ENCODE measurements around the gene INSYN2B. TPM values are rescaled to one million over a fixed set of nuclear protein-coding genes. Genes with fewer than 3 reads are reported as not detected.

The INSYN2B gene
- total and polyA plus RNA-seq, 2 donors (not counting 1 experiment from before 2014, with no cell fraction given): not detected

- no CpG with 5 or more reads among the region's 4 CpGs for WGBS (ENCODE audit: insufficient coverage)
- intact Hi-C loops (cut with micrococcal nuclease): no loop called here
- no peaks in the 10 kb centered on the region for H3K9me3 Mint-ChIP-seq (ENCODE audit: insufficient read depth)
Measured at GRCh38 chr5:169988206-169988605, 7.9 kb upstream of the INSYN2B start.

GRCh38 chr5:169979871-169980270, 424 bp downstream of the INSYN2B start:
- ChIA-PET POLR2A (no interaction called here), CTCF (interaction anchor here (1.3 to 2.1 kb wide), 2 partner anchors 9 to 278 kb away, joined by 5 to 7 read pairs; no protein-coding TSS in a partner anchor)
- Histone ChIP-seq H2AFZ (ENCODE audit: insufficient read depth, low read depth, low read length, poor library complexity, severe bottlenecking) (no peak overlapping the region), H4K20me1 (ENCODE audit: control insufficient read depth, insufficient read depth, low read length, poor library complexity, severe bottlenecking) (peaks cover 8% of the 10 kb centered on the region), H3K79me2 (ENCODE audit: control insufficient read depth, insufficient read depth, low read length) (no peaks in the 10 kb centered on the region), H3K4me1 (ENCODE audit: control insufficient read depth in 2 of 2, insufficient read depth in 2 of 2, low read length in 2 of 2) (no peaks in the 10 kb centered on the region), H3K9ac (ENCODE audit: low read length) (no peak overlapping the region), H3K4me3 (ENCODE audit: control extremely low read depth in 1 of 5, extremely low read depth in 1 of 5, insufficient read depth in 1 of 5, low read depth in 2 of 5, low read length in 4 of 5) (no peak overlapping the region), H3K9me3 (ENCODE audit: control extremely low read depth in 1 of 3, control insufficient read depth in 2 of 3, insufficient read depth in 1 of 3, low read length in 2 of 3) (no peaks in the 10 kb centered on the region), H3K4me2 (replicated peaks; ENCODE audit: low read depth, low read length, poor library complexity, severe bottlenecking) (no peak overlapping the region), H3K27me3 (replicated peaks in 1 of 4; ENCODE audit: control extremely low read depth in 1 of 4, control insufficient read depth in 3 of 4, insufficient read depth in 4 of 4, low read length in 3 of 4) (no peaks in the 10 kb centered on the region), H3K27ac (ENCODE audit: low read length in 2 of 2) (no peak overlapping the region), H3K36me3 (replicated peaks in 1 of 2; ENCODE audit: control extremely low read depth in 1 of 2, control insufficient read depth in 1 of 2, extremely low read depth in 1 of 2, insufficient read depth in 2 of 2, low read length in 1 of 2) (peaks cover 7 to 40% of the 10 kb centered on the region in 2 experiments)
- 86% methylated on average over 2 of the region's 3 CpGs for WGBS (ENCODE audit: insufficient coverage)
- no peaks in the 10 kb centered on the region for H3K9me3 Mint-ChIP-seq (ENCODE audit: insufficient read depth)
- ATAC-seq (ENCODE audit: low read depth) (no peak), DNase-seq (no peak)
- no peak overlapping the region for H3K27ac Mint-ChIP-seq
- H3K27me3 Mint-ChIP-seq: no peaks in the 10 kb centered on the region
- intact Hi-C loops (cut with micrococcal nuclease): no loop called here
- TF ChIP-seq EZH2 (IDR thresholded peaks at IDR 0.05; ENCODE audit: borderline replicate concordance, insufficient read depth, low read depth, low read length, poor library complexity, severe bottlenecking) (no peak), CTCF (IDR thresholded peaks at IDR 0.05) (no peak)
- H3K4me3 Mint-ChIP-seq: no peak overlapping the region
- peaks cover 7% of the 10 kb centered on the region for H3K4me1 Mint-ChIP-seq

More at GRCh38 chr5:169988206-169988605, 7.9 kb upstream of the INSYN2B start:
- POLR2A ChIA-PET: no interaction called here
- DNase-seq: no peak
- Histone ChIP-seq H2AFZ (ENCODE audit: insufficient read depth, low read depth, low read length, poor library complexity, severe bottlenecking) (no peak overlapping the region), H3K4me1 (ENCODE audit: control insufficient read depth in 2 of 2, insufficient read depth in 2 of 2, low read length in 2 of 2) (no peaks in the 10 kb centered on the region), H3K4me3 (ENCODE audit: control extremely low read depth in 1 of 5, extremely low read depth in 1 of 5, insufficient read depth in 1 of 5, low read depth in 2 of 5, low read length in 4 of 5) (no peak overlapping the region), H3K9ac (ENCODE audit: low read length) (no peak overlapping the region), H4K20me1 (ENCODE audit: control insufficient read depth, insufficient read depth, low read length, poor library complexity, severe bottlenecking) (no peaks in the 10 kb centered on the region), H3K27me3 (replicated peaks in 1 of 4; ENCODE audit: control extremely low read depth in 1 of 4, control insufficient read depth in 3 of 4, insufficient read depth in 4 of 4, low read length in 3 of 4) (no peaks in the 10 kb centered on the region), H3K4me2 (replicated peaks; ENCODE audit: low read depth, low read length, poor library complexity, severe bottlenecking) (no peak overlapping the region), H3K79me2 (ENCODE audit: control insufficient read depth, insufficient read depth, low read length) (no peaks in the 10 kb centered on the region), H3K27ac (ENCODE audit: low read length in 2 of 2) (no peak overlapping the region), H3K36me3 (replicated peaks in 1 of 2; ENCODE audit: control extremely low read depth in 1 of 2, control insufficient read depth in 1 of 2, extremely low read depth in 1 of 2, insufficient read depth in 2 of 2, low read length in 1 of 2) (peaks cover 5 to 80% of the 10 kb centered on the region in 2 experiments), H3K9me3 (ENCODE audit: control extremely low read depth in 1 of 3, control insufficient read depth in 2 of 3, insufficient read depth in 1 of 3, low read length in 2 of 3) (no peaks in the 10 kb centered on the region)
- Mint-ChIP-seq H3K4me3 (no peak overlapping the region), H3K4me1 (no peaks in the 10 kb centered on the region), H3K27ac (no peak overlapping the region), H3K27me3 (no peaks in the 10 kb centered on the region)
- no peak for ATAC-seq (ENCODE audit: low read depth)
- no peak for TF ChIP-seq CTCF (IDR thresholded peaks at IDR 0.05)
- no peak for TF ChIP-seq EZH2 (IDR thresholded peaks at IDR 0.05; ENCODE audit: borderline replicate concordance, insufficient read depth, low read depth, low read length, poor library complexity, severe bottlenecking)
- CTCF ChIA-PET: no interaction called here

Data from B cell (primary cell).